Suprapubic skin (tissue), 4 donors: ENCODE data around the gene AIG1. TPM values are rescaled to one million over a fixed set of nuclear protein-coding genes. Genes with fewer than 3 reads are reported as not detected.

Source experiments
- DNase-seq, 2 donors: peaks; one replicate each; pipeline ENCODE4 v3.0.0-alpha.2; 2019; ENCODE audit warnings: low spot score in 2 of 2
- H3K27ac ChIP-seq: fragments of 200-600 bp; sonication (generic); one replicate; pipeline ENCODE4 v1.5.1; 2019
- H3K27me3 ChIP-seq: fragments of 200-600 bp; sonication (generic); one replicate; pipeline ENCODE4 v1.5.1; 2019
- H3K36me3 ChIP-seq: fragments of 200-600 bp; sonication (generic); one replicate; pipeline ENCODE4 v1.5.1; 2019
- H3K4me1 ChIP-seq: fragments of 200-600 bp; sonication (generic); one replicate; pipeline ENCODE4 v1.5.1; 2019
- H3K4me3 ChIP-seq: fragments of 200-600 bp; sonication (generic); one replicate; pipeline ENCODE4 v1.5.1; 2019; ENCODE audit warnings: mild to moderate bottlenecking
- H3K9me3 ChIP-seq: fragments of 200-600 bp; sonication (generic); one replicate; pipeline ENCODE4 v1.5.1; 2019
- EP300 ChIP-seq: sonication (generic); formaldehyde crosslinking; IDR thresholded peaks from one replicate; pipeline ENCODE4 v1.6.1; 2017; ENCODE audit warnings: antibody characterized with exemption
- POLR2A ChIP-seq, 2 donors: fragments of 450-650 bp; IDR thresholded peaks; one replicate each; pipeline ENCODE4 v1.6.1; 2017; ENCODE audit warnings: antibody characterized with exemption in 2 of 2, mild to moderate bottlenecking in 2 of 2, moderate library complexity in 2 of 2
- POLR2AphosphoS5 ChIP-seq, 3 donors: sonication (generic); formaldehyde crosslinking; IDR thresholded peaks; one replicate each; pipeline ENCODE4 v1.6.1; 2017; ENCODE audit warnings: antibody characterized with exemption in 3 of 3
- WGBS: methylation state at CpG from one replicate; pipeline ENCODE4 v1.1.5; 2018; 5-methylcytosine and 5-hydroxymethylcytosine counted together
- total RNA-seq, 4 donors: library from RNA; depleted of rRNA; stranded (reverse); fragments of >200 nt; gene quantifications; one replicate each; pipeline ENCODE4 v1.1.0, GENCODE V29; 2016
- TF ChIP-seq, protein P1 (sequence below), 2 donors: fragments of 200-600 bp in 1 of 2; fragments of 450-650 bp in 1 of 2; sonication (generic) in 1 of 2; IDR thresholded peaks; one replicate each; pipeline ENCODE4 v1.5.1; 2016 to 2019; ENCODE audit warnings: antibody characterized with exemption in 2 of 2, mild to moderate bottlenecking in 1 of 2, moderate library complexity in 1 of 2

AIG1 gene
- total RNA-seq, 4 donors from 2014 or later = 14.5 to 22.1 (median 19.7) TPM

DNA sequence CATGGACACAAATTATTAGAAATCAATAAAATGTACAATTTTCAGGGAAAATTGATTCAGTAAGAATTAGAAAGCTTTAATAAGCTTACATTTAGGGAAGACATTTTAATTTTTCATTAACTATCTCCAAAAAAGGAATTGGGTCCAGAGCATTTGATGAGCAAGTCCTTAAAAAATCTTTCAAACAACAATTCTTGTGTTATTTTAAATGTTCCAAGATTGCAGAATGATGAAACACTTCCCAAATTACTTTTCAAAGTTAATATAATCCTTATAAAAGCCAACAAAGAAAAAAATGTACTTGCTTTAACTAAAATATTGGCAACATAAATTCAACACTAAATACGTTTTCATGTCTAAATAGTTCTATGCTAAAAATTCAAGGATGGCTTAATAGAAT is 287.8 kb downstream of the AIG1 start:
- H3K36me3 ChIP-seq = no peaks in the 10 kb centered on the region
- no peak overlapping the region for H3K27ac ChIP-seq
- TF ChIP-seq POLR2AphosphoS5 (IDR thresholded peaks at IDR 0.05) (no peak), EP300 (no peak), POLR2A (IDR thresholded peaks at IDR 0.05) (no peak)
- TF ChIP-seq, protein P1, sequence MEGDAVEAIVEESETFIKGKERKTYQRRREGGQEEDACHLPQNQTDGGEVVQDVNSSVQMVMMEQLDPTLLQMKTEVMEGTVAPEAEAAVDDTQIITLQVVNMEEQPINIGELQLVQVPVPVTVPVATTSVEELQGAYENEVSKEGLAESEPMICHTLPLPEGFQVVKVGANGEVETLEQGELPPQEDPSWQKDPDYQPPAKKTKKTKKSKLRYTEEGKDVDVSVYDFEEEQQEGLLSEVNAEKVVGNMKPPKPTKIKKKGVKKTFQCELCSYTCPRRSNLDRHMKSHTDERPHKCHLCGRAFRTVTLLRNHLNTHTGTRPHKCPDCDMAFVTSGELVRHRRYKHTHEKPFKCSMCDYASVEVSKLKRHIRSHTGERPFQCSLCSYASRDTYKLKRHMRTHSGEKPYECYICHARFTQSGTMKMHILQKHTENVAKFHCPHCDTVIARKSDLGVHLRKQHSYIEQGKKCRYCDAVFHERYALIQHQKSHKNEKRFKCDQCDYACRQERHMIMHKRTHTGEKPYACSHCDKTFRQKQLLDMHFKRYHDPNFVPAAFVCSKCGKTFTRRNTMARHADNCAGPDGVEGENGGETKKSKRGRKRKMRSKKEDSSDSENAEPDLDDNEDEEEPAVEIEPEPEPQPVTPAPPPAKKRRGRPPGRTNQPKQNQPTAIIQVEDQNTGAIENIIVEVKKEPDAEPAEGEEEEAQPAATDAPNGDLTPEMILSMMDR (IDR thresholded peaks at IDR 0.05) = no peak
- no peaks in the 10 kb centered on the region for H3K27me3 ChIP-seq
- WGBS = 36% methylated on average over 1 of the region's 1 CpG
- no peak for DNase-seq
- no peaks in the 10 kb centered on the region for H3K9me3 ChIP-seq
- H3K4me3 ChIP-seq = no peak overlapping the region
- no peaks in the 10 kb centered on the region for H3K4me1 ChIP-seq

DNA sequence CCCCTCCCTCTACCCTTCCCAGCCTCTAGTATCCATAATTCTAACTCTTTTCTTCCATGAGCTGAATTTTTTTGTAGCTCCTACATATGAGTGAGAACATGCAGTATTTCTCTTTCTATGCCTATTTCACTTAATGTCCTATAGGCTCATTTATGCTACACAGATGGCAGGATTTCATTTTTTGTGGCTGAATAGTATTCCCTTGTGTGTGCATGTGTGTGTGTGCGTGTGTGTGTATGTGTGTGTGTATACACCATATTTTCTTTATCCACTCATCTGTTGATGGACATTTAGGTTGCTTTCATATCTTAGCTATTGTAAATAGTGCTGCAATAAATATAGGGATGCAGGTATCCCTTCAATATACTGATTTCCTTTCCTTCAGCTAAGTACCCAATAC is 288.8 kb downstream of the AIG1 start:
- Histone ChIP-seq H3K36me3 (no peaks in the 10 kb centered on the region), H3K27ac (no peak overlapping the region), H3K4me3 (no peak overlapping the region), H3K27me3 (no peaks in the 10 kb centered on the region), H3K9me3 (no peaks in the 10 kb centered on the region), H3K4me1 (no peaks in the 10 kb centered on the region)
- WGBS = 100% methylated on average over 1 of the region's 1 CpG
- no peak for DNase-seq
- TF ChIP-seq EP300 (no peak), POLR2AphosphoS5 (IDR thresholded peaks at IDR 0.05) (no peak), POLR2A (IDR thresholded peaks at IDR 0.05) (no peak)
- TF ChIP-seq, protein P1 (IDR thresholded peaks at IDR 0.05) = no peak

DNA sequence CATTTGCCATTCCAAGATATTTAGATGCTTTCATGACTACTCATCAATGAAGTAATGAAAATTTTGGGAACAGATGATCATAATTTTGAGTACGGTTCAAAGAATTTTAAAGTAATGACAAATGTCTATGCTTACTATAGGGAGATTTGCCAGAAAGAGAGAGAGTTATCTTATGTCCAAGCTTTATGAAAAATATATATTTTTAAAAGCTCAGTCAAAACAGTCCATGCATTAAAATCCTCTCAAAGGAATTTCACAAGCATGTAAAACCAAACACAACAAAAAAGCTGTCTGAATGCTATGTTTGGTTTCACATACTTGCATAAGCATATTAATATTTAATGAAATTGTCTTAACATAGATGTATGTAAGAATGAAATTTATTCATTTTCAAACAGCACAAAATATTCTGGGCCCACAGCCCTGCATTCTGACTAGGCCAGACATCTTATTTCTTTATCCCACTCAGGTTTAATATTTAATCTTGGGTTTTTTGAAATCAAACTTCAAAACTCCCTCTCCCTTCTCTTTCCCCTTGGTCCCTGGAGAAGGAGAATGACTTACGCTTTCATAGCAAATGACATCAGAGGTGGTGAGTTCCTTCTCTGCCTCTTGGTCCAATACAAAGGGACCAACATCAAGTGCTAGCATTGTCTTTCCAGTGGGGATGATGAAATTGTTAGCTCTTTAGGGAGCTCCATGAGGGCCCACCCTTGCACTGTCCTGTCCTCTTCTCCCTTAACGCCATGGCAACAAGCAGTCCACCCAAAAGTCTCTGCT is 295.6 kb downstream of the AIG1 start:
- Histone ChIP-seq H3K36me3 (no peaks in the 10 kb centered on the region), H3K27ac (no peak overlapping the region), H3K27me3 (no peaks in the 10 kb centered on the region), H3K9me3 (no peaks in the 10 kb centered on the region), H3K4me1 (no peaks in the 10 kb centered on the region), H3K4me3 (no peak overlapping the region)
- TF ChIP-seq EP300 (no peak), POLR2AphosphoS5 (IDR thresholded peaks at IDR 0.05) (no peak), POLR2A (IDR thresholded peaks at IDR 0.05) (no peak)
- TF ChIP-seq, protein P1 (IDR thresholded peaks at IDR 0.05) = no peak
- 65% methylated on average over 3 of the region's 3 CpGs for WGBS
- DNase-seq = no peak

DNA sequence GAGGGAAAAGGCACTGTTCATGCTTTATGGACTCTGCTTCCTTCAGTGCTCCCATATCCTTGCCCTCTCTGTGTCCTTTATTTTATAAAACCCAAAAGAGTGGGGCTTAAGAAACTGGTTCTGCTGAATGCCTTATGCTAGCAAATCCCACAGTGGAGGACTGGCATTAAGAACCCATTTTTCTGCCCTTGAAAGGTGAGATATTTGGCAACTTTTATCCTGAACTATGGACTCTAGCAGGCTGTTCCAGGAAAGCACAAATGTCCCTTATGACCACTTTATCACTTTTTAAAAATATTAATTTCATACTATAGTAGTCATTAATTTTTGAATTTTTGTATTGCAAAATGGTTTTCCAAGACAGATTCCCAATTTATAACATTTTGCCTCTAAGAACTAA is 296.5 kb downstream of the AIG1 start:
- Histone ChIP-seq H3K27me3 (no peaks in the 10 kb centered on the region), H3K4me3 (no peak overlapping the region), H3K4me1 (no peaks in the 10 kb centered on the region), H3K9me3 (no peaks in the 10 kb centered on the region), H3K27ac (no peak overlapping the region), H3K36me3 (no peaks in the 10 kb centered on the region)
- no peak for TF ChIP-seq POLR2AphosphoS5 (IDR thresholded peaks at IDR 0.05)
- no peak for TF ChIP-seq EP300
- no peak for TF ChIP-seq POLR2A (IDR thresholded peaks at IDR 0.05)
- TF ChIP-seq, protein P1 (IDR thresholded peaks at IDR 0.05) = no peak
- no peak for DNase-seq

DNA sequence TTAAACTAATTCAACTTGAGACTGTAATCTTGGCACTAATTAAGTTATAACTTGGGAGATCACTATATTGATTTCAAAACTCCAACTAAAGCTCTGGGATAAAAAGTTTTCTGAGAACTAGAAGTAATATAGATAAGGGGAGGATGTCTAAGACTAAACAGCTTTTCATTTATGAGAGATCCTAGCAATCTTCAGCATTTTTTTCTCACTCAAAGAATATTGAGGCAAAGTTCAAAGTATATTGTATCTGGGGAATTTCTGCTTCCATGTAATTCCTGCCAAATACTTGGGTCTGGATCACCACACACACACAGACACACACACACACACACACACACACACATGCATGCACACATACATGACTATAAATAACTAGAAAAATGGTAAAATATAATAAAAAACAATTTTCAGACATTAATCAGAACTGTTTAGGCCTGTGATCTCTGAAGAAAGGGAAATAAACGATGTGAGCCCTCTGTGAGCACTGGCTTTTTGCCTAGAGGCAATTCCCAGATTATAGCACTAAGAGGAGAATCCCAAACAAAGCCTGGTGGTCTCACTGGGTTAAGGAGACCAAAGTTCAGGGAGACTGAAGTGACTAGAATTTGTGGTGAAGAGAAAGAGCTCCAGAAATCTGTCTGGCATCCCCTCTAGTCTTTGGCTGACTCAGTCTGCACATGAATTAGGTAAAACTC is 297.0 kb downstream of the AIG1 start:
- Histone ChIP-seq H3K36me3 (no peaks in the 10 kb centered on the region), H3K27ac (no peak overlapping the region), H3K9me3 (no peaks in the 10 kb centered on the region), H3K27me3 (no peaks in the 10 kb centered on the region), H3K4me3 (no peak overlapping the region), H3K4me1 (no peaks in the 10 kb centered on the region)
- TF ChIP-seq, protein P1 (IDR thresholded peaks at IDR 0.05) = no peak
- TF ChIP-seq EP300 = no peak
- TF ChIP-seq POLR2A (IDR thresholded peaks at IDR 0.05) = no peak
- TF ChIP-seq POLR2AphosphoS5 (IDR thresholded peaks at IDR 0.05) = no peak
- DNase-seq = no peak
- WGBS = 30% methylated on average over 1 of the region's 1 CpG
